GM18498 (cell line): Measurements from ENCODE around the gene PRKCH.

Experiments used
- ATAC-seq: cut with Tn5 transposase; IDR thresholded peaks from one replicate; pipeline ENCODE4 v1.9.1; 2021; ENCODE audit warnings: mild to moderate bottlenecking, moderate library complexity; ENCODE audit not compliant: unreplicated experiment

Gene PRKCH

DNA sequence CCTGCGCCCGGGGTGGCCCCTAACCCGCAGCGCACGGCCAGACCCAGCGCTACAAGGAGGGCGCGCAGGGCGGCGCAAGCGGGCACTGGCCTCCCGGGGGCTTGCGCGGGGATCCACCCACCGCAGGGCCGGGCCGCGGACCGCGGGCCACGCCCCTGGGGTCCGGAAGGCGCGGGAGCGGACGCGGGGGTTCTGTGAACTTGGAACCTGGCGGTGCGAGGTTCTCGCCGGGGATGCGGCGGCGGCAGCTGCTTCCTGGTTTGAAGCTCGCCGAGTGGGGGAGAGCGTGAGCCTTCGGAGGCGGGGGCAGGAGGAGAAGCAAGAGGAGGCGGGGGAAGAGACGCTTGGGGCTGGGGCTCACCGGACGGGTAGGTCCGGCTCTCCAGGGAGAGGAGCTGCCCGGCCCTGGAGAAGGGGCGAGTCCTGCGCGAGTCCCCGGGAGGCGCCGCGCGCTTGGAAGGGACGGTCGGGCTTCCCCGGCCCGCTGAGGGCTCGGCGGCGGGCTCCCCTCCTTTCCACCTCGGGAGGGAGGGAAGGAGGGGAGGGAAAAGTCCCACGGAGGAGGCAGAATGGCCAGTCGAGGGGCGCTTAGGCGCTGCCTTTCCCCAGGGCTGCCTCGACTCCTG lies at the start of gene PRKCH:
Gene PRKCH (plus strand): TSS at position 195 of the 626 bp plus-strand sequence. CDS start 523 bp downstream, outside the sequence.
- peak; percentile 84 for ATAC-seq

DNA sequence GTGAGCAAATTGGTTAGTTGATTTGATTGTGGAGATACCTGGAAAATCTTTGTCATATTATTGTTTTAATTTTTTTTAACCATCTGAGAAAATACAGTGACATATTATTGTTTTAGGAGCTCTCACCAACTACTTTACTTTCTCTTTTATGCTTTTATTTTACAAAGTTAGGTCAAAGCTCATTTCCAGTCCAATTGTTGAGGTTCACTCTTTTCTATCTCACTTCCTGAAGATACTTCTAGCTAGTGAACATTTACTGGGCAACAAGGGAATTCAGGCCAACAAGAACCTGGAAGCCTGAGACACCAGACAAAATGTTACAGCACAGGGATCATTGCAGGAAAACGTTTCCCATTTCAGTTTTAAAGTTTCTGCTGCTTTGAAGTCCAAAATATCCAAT lies 44.1 kb upstream of the PRKCH start:
- ATAC-seq, result no peak

DNA sequence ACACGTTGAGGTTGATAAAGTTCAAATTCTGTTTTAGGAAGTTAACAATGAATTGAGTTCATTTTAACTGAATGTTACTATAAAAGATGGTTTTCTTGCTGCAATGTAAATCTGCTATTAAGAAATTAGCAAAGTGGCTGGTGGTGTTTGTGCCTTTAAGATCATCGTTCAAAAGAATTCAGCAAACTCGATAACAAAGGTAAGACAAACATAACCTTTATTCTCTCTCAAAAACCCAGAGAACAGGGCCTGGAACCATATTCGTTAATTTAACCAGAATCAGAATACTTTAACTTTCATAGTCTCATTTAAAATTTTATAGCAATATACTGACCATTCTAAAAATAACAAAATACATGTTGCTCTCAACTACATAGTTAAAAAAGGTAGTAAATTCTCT lies 43.6 kb upstream of the PRKCH start:
- ATAC-seq, result no peak

DNA sequence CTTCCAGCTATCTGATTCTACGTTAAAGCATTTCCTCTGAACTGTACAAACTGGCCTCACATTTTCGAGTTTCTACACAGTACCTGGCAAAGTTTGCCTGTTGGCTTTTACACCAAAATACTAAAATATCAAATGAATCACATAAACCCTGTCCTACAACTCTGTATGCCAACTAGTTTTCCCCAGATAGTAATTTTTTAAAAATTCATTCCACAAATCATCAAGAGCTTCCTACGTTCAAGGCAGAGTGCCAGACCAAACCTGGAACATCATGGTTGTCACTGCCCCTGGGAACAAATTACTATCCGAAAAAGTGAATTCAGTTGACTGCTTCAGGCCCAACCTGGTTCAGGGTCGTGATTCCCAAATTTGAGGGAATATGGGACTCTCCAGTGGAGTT lies 42.3 kb upstream of the PRKCH start:
- ATAC-seq, result no peak

DNA sequence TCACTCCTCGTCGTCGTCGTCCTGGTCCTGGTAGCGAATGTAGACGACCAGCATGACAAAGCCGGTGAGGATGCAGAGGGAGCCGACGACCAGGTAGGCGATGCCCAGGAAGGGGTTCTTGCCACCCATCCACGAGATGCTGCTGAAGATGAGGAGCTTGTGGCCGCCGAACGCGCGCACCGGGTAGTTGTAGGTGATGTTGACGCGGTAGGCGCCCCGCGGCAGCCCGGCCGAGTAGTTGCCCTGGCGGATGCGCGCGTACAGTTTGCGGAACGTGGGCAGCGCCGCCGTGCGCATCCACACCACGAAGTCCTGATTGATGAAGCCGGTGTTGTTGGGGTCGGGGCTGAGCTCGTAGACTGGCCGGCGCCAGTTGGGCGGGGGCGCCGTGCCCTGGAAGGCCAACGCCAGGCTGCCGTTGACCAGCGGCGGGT lies 41.3 kb upstream of the PRKCH start:
- ATAC-seq, result no peak

DNA sequence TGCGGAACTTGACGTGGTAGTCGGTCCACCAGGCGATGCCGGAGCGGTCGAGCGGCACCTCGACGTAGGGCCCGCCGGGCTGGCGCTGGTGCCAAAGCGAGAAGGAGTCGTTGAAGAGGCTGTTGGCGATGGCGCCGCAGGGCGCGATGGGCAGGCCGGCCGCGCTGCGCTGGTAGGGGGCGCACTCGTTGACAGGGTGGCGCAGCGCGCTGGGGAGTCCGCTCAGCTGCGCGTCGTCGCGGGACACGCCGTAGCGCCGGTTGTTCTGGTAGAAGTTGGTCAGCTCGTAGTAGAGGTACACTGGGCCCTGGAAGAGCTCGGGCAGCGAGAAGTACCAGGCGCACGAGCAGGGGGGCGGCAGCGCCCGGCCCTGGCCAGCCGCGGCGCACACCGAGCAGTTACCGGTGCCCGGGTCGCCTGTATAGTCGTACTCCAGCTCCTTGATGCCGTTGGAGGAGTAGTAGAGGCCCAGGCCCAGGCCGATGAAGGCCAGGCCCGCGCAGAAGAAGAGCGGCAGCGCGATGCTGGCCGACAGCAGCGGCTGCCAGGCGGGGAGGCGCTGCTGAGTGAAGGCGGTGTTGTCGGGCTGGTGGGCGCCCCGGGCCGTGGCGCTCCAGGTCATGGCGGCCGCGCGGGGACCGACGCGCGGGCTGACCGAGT lies 40.7 kb upstream of the PRKCH start:
- ATAC-seq, result no peak

DNA sequence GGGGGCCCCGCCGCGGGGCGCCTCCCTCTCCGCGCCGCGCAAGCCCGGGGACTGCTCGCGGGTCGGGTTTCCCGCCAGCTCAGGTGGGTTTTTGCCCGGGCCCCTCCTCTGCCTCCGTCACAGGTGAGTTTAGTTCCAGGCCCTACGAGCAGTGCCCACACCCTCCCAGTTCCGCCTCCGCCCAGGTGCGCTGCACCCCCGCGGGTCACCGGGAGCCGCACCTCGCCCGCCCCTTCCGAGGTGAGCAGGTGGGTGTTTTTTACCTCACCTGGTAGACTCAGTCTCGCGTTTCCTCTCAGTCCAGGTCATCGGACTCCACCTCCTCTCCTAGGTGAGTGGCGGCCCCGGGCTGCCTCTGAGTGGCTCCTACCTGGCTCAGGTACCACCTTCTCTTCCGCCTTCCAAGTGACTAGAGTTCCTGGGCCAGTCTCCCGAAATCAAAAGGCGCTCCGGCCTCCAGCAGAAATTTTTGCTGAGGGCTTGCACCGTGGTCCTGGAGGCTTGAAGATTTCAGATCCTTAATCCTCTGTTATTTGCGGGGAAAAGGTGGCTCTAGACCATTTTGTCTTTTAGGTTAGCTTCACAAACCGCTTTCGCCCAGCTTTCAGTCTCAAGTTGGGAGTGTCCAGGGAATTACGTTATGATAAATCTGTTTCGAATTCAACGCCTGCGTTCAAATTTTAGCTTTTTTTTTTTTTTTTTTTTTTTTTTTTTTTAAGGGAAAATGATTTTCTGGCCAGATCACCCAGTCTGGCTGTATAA lies 40.0 kb upstream of the PRKCH start, which contains the start of gene TMEM30B:
Gene TMEM30B (minus strand): TSS at position 153 of the 762 bp plus-strand sequence. CDS start 191 bp downstream, outside the sequence.
- ATAC-seq, result no peak

DNA sequence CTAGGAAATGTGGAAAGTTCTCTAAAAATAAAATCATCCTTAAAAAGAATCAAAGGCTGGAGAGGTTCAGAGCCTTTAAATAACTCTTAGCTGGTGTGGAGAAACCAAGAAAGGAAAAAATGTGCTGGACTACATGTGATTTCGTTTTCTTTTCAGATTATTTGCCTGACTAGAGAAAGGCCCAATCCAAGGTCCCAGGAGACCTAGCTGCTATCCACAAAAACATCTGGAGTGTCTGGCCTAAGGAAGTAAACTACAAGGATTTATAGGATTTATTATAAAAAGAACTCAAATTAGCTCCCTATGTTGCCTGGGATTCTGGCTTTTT lies 39.5 kb upstream of the PRKCH start:
- no peak for ATAC-seq

DNA sequence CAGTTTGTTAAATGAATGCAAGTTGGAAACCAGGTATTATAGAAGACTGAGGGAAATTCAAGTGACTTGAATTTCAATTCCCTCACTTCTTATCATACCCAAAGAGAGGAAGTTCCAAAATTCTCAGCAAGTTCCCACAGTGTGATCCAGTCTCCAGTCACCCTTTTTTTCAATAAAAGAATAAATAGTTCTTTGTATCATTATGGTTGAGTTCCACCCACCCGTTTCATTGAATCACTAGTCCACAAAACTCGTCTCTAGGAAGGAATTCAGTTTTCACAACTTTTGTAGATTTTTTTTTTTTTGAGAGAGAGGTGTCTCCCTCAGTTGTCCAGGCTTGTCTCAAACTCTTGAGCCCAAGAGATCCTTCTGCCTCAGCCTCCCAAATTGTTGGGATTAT lies 38.6 kb upstream of the PRKCH start:
- no peak for ATAC-seq

DNA sequence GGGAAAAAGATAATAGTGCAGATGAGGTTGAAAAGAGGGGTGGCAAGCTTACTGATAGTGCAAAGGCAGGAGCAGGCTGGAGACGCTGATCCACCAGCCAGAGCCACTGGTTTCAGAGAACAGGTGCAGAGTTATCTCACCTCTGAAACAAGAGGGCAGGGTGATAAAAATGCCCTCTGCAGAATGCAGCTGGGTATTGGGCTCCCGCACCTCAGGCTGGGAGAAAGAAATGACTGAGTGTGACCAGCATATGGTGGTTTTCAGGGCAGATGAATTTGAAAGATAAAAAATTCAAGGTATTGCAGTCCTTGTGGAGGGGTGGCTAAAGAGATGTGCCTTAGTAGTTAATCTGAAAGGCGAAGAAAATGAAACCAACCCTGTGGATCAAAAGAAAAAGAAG lies 37.4 kb upstream of the PRKCH start:
- no peak for ATAC-seq

DNA sequence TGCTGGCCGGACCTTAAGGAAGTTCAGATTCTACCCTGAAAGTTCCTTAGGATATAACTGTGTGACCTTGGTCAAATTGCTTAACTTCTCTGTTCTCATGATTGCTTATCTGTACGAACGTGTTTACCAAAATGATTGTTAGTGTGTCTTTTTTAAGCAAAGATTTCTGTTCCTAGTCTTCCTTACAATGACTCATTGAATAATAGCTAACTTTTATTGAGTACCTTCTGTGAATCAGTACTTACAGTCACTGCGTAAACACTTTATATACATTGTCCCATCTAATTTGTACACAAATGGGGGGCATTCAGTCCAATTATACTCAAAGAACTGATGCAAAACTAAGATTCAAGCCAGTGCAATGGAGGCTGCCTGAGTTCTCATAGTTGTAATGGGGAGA lies 36.0 kb upstream of the PRKCH start:
- ATAC-seq, result no peak

DNA sequence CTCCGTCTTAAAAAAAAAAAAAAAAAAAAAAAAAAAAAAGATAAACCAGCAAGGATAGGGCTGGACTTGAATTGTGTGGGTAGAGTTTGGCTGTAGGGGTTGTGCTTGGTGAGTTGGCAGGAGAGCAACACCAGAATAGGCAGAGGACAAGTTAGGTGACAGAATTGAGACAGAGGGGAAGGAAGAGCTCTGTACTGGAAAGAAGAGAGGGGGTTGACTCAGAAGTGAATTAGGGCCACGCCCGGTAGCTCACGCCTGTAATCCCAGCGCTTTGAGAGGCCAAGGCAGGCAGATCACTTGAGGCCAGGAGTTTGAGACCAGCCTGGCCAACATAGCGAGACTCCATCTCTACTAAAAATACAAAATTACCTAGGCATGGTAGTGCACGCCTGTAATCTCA lies 34.2 kb upstream of the PRKCH start:
- no peak for ATAC-seq

DNA sequence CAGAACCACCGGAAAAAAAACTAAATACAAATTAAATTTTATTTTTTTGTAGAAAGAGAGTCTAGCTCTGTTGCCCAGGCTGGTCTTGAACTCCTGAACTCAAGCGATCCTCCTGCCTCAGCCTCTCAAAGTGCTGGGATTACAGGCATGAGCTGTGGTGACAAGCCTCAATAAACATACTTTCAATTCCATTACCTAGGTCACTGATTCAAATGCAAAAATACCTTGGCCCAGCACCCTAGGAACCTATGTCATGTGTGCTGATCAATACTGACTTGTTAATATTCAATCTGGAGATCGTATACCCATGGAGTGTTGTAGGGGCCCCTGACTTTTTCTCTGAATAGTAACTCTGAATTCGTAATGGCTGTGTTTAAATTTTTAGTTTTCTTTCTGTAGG lies 33.2 kb upstream of the PRKCH start:
- no peak for ATAC-seq

DNA sequence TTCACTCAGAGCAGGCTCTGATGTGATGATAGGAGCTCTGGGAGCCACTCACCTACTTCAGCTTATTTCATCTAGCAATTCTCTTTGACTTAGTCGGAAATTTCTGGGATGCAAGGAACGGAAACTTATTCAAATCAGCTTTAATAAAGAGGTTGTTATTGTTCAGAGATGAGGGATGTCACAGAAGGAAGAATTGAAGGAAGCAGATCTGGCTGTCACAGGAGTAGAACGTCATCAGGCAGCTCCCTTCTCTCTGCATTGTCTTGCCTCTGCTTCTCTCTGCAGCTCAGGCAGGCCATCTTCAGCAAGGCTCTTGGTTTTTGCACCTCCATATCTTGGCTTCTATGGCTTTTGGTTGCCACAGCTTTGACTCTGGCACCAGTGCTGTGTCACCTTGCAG lies 32.7 kb upstream of the PRKCH start:
- ATAC-seq, result no peak

DNA sequence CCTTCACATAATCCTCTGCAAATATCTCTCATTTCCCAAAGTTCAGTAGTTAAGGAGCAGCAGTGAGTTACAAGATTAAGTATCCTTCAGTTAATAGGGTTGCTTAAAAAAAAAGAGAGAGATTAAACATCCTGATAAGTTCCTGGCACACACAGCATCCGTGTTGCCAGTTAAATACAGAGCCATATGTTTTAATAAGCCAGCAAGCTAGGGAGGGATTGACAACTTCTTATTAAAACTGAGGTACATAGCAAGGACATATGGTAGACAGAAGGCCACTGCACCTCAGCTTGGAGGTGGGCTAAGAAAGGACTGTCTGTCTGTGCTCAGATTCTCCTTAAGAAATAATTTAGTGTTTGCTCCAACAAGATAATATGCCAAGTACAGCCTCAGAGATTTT lies 30.7 kb upstream of the PRKCH start:
- ATAC-seq, result no peak

DNA sequence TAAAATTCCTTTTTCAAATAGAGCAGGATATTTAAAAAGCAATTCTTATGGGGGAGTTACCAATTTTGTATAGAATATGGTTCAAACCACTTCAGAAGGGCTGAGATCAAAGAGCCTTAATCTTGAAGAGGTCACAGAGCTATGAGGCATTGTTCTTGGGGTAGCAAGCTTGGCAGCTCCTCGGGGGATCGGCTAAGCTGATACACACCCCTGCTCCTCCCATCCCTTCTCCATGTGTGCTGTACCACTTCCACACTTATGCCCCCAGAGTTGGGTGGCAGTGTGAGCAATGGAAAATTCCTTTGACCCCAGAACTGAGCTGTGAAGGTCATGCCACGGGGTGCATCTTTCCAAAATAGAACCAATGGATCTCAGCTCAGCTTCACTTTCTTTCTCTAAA lies 25.2 kb upstream of the PRKCH start:
- ATAC-seq, result no peak

DNA sequence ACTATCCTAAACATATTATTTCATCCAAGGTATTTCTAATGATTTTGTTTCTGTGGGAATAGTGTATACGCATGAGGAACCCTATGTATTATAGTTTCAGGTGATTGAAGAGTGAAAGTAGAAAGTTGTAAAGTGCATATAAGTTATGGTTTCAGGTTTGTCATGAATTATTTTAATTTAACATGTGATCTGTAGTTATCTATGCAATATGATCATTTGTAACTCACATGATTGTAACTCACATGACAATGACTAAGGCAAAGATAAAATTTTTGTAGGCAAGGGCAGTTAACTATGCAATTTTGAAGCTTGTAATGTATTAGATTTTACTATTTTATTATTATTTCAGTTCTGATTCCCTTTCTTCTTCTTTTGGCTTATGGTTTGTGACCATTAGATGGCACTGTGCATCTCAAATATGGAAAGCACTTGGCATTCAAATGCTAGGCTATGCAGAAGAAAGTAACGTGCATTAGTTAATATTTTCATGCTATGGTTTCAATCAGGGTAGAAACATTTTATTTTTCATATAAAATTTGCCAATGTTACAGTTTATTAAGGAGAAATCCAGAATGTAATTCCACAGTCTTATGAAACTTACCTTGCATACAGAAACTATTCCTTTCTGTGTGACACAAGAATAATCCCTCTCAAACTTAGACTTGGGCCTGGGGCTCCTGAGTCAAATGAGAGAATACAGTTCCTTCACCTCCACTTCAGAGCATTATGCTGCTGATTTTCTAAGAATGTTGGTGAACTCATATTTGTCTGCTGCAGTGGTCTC lies 24.5 kb upstream of the PRKCH start:
- no peak for ATAC-seq

DNA sequence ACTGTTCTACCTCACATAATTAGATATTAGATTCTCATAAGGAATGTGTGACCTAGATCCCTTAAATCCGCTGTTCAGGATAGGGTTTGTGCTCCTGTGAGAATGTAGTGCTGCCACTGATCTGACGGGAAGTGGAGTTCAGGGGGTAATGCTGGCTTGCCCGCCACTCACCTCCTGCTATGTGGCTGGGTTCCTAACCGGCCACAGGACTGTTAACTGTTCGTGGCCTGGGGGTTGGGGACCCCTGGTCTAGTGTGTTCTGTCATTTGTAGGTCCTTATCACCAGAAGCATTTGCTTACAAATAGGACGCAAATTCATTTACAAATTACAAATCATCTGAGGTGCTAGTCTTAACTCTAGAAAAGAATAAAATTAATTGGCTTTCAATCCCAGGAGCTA lies 23.8 kb upstream of the PRKCH start:
- no peak for ATAC-seq

DNA sequence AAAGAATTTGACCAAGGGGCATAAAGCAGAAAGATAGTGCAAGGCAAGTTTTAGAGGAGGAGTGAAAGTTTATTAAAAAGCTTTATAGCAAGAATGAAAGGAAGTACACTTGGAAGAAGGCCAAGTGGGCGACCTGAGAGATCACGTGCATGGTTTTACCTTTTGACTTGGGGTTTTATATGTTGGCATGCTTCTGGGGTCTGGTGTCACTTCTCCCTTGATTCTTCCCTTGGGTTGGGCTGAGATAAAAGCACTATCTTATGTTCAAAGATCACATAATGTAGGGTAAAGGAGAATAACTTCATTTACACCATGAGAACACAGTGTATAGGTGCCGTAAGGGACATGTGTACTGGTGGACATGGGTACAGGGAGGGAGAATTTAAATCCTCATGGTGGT lies 22.6 kb upstream of the PRKCH start:
- ATAC-seq, result no peak

DNA sequence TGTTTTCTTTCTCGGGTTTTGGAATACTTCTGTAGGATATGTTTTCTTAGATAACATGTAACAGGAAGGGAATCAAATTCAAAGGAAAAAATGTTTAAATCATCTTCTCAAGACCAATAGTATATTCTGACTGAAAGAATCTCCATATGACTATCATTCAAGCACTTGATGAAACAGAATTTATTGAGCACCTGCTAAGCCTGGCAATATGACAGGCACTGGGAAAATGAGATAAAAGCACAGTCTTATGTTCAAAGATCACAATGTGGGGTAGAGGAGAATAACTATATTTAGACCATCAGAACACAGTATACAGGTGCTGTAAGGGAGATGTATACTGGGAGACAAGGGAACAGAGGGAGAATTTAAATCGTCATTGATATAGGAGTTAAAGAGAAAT lies 21.2 kb upstream of the PRKCH start:
- ATAC-seq, result no peak

DNA sequence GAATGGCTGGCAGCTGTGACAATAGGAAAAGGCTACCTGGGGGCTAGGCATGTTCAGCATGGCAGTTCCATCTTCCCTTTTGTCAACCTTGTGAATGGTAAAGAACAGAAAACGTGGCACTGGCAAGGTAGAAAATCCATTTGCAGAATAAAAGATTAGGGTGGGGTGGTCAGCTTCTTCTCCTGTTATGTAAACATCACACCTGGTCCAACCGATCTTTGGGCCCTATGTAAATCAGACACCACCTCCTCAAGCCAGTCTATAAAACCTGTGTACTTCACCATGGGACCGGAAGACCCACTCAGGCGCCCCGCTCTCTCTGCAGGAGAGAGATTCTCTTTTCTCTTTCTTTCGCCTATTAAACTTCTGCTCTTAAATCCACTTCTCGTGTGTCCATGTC lies 20.6 kb upstream of the PRKCH start:
- no peak for ATAC-seq
